Nucleus accumbens (tissue), 56 donors: ENCODE results near the gene MSL1.

Source experiments
- DNase-seq, 56 donors: peaks; one replicate each; lab custom pipeline; 2025; lab: John Stamatoyannopoulos, UW

Gene MSL1, protein sequence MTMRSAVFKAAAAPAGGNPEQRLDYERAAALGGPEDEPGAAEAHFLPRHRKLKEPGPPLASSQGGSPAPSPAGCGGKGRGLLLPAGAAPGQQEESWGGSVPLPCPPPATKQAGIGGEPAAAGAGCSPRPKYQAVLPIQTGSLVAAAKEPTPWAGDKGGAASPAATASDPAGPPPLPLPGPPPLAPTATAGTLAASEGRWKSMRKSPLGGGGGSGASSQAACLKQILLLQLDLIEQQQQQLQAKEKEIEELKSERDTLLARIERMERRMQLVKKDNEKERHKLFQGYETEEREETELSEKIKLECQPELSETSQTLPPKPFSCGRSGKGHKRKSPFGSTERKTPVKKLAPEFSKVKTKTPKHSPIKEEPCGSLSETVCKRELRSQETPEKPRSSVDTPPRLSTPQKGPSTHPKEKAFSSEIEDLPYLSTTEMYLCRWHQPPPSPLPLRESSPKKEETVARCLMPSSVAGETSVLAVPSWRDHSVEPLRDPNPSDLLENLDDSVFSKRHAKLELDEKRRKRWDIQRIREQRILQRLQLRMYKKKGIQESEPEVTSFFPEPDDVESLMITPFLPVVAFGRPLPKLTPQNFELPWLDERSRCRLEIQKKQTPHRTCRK

DNA sequence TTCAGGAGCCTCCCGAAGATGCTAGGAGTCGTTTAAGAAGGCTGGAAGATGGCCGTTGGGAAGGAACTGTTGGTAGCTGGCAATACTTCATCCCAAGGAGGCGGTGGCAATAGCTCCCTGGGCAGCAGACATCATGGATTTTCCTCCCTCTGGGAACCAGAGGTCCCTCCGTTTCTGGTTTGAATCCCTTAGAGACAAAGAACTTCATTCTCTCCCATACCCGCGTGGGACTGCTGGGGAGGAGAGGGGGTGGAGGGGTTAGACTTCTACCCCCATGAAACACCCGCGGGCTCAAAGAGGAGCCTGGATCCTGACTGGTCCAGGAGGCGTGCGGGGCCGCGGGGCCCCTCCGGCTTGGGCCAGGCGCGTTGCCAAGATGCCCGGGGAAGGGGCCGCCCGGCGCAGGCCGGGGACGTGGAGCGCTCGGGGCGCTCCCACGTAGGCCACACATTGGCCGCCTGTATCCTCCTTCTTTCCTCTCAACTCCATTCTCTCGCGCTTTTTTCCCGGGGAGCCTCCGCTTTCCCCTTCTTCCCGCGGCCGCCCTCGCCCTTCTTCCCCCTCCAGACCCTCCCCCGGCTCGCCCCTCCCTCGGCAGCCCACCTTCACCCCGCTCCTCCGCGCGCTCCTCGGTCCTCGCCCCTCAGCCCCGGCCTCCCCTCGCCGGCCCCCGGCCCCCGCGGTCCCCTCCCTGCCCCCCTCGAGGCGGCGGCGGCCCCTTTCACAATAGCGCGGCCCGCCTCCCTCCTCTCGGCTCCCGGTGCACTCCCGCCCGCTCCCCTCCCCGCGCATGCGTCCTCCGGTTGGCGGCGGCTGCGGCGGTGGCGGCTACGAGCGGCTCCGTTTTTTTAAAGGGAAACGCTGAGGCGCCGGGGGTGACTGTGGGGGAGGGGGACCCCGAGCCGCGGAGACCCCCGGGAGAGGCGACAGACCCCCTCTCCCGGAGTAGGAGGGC, at the start of gene MSL1:
MSL1 (plus strand) TSS at position 791 of the 955 bp plus-strand sequence. CDS start 642 bp downstream, outside the sequence.
- peak in 53 of 56 donors; percentile 52 to 94 (median 81) for DNase-seq

DNA sequence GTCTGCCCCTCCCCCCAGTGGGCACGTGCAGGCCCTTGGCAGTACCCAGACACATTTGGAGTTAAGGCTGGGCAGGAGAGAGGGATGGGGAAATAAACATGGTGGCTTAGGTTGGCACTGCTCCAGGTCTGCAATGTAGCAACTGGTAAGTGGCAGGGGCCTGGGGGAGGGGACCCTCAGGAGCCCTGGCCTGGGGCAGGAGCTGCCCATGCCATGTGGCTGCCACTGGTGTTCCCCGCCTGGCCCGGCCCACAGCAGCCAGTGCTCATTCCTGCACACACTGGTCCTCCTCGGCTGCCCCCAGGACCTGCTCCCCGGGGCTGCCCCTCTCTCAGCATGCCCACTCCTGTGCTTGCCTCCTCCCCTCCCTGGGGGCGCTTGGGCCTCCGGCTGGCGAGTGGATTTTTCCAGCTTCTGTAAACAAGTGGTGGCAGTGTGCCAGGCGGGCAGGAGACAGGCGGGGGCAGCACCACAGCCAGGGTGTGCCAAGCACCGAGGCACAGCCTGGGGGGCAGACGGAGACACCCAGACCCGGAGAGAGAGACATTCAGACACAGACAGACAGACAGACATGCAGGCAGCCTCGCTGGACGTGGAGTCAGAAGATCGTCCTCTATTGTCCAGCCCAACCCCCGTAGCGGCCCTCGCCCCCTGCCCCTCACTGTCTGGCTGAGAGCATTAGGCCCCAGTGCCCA, 49.6 kb upstream of the MSL1 start:
- peak in 54 of 56 donors; percentile 64 to 97 (median 90) for DNase-seq

DNA sequence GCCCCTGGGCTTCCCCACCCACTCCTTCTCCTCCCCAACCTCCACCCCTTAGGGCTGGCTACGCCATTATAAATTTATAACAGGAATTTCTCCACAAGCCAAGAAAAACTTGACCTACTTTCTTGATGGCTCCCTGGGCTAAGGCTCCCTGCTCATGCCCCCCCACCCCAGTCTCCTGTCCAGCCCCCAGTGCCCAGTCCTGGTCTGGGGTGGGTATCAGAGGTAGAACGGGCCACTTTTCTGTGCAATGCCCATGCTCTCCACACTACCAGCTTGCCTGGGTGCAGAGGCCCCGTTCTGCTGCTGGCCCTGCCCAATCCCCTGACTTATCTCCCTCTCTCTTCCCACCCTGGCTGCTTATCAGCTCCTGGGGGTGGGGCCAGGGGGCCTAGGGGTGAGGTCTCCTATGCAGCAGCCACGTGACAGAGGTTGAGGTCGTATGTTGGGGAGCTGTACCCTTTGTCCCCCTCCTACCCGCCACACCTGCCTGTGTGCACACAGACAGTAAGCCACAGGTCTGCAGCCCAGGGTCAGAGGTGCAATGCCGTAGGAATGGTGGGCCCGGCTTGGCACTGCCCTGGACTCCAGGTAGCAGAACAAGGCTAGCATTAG, 48.9 kb upstream of the MSL1 start:
- DNase-seq: peak in 2 of 56 donors; percentile 62 to 68

DNA sequence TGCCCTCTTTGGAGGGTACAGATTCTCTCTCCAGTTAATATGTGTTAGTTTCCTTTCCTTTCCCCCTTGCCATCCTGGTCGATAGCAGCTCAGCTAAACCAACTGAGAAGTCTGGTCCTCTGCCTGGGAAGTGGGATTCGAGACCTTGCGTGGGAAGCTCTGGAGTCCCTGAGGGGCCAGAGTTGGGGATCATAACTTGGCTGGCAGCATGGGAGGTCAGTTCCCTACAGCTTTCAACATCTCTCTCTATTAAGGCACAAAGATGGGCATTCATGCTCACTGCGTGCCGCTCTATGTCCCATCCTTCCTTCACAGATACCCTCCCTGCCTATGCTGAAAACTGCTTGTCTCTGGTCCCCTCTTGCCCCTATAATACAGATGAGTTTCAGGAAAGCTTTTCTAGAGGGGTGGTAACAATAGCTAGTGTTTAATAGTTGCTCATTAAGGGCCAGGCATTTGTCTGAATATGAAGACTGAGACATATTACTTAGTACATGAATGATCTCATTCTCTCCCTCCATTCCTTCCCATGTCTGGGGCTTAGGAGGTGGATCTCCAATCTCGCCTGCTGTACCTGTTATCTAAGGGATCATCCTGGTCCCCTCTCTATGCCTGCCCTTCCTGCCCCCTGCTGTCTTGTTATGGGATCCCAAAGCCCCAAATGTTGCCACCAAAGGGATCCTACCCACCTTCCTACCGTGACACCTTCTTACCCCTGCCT, 48.2 kb upstream of the MSL1 start:
- peak in 3 of 56 donors; percentile 24 to 33 (median 32) for DNase-seq

- peak in 1 of 56 donors; percentile 25 for DNase-seq
Observed at GRCh38 chr17:40074175-40074512, 47.6 kb upstream of the MSL1 start.

DNA sequence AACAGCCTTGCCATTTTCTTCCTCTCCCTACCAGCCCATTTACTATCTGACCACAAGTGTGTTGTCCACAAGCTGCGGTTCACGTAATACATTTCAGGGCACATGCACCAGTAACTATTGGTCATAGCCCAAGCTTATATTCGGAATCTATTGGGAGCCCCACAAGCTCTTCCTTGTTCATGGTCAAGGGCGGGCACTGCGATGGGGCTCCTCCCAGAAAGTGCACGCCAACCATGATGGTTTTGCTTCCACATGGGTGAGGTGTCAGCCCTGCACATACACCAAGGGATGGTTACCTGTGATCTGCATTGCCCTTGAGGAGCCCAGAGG, 46.9 kb upstream of the MSL1 start:
- DNase-seq: peak in 1 of 56 donors; percentile 65

GRCh38 chr17:40075201-40075941, 46.4 kb upstream of the MSL1 start:
- peak in 52 of 56 donors; percentile 53 to 89 (median 80) for DNase-seq

- DNase-seq: no peak
Observed at GRCh38 chr17:40075942-40076498, 45.8 kb upstream of the MSL1 start.

GRCh38 chr17:40076591-40076990, 45.2 kb upstream of the MSL1 start:
- DNase-seq: no peak

GRCh38 chr17:40079545-40079944, 42.2 kb upstream of the MSL1 start:
- DNase-seq: no peak

- DNase-seq: no peak
Observed at GRCh38 chr17:40084477-40084876, 37.3 kb upstream of the MSL1 start.

DNA sequence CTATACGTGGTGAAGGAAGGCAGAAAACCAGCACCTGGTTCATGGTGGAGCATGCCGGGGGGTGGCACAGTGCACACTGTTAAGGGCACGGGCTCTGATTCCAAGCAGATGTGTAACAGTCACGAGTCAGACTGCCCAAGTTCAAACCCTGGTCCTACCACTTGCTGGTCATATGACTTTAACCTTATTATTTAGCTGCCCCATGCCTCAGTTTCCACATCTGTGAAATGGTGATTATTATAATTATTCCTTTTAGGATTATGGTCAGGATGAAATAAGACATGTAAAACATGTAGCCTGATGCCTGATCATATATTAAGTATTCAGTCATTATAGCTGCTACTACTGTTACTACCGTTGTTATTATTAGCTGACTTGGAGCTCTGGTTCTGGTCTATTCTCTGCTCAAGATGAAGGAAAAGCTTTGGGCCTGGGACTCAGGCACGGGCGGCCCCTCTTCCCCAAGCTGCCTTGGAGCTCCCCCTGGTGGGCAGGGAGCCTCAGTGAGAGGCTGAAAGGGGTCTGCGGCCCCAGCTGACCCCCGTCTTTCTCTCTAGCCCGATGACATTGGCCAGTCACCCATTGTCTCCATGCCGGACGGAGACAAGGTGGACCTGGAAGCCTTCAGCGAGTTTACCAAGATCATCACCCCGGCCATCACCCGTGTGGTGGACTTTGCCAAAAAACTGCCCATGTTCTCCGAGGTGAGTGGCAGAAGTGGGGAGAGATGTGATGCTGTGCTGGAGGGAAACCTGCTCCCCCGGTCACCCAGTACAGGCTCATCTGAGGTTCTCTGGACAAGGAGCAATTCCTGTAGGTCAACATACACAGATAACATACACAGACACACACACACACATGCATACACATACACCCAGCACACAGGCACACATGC, 35.4 kb upstream of the MSL1 start:
- DNase-seq: peak in 11 of 56 donors; percentile 16 to 72 (median 33)

GRCh38 chr17:40087049-40087794, 34.5 kb upstream of the MSL1 start:
- no peak for DNase-seq

- no peak for DNase-seq
Observed at GRCh38 chr17:40087903-40088718, 33.7 kb upstream of the MSL1 start.

- no peak for DNase-seq
Observed at GRCh38 chr17:40089077-40089895, 32.5 kb upstream of the MSL1 start.
